Stimulated activated CD8-positive, alpha-beta memory T cell treated with anti-CD3 and anti-CD28 coated beads, Interleukin-12 subunit alpha, Interleukin-12 subunit beta, amount 100 ng/mL, for 1 hour (primary cell): ENCODE results near the gene CHN2.

ENCODE experiments used
- DNase-seq: peaks from one replicate; pipeline ENCODE4 v3.0.0-alpha.2; 2020; ENCODE audit warnings: low read depth

CHN2 gene

GRCh38 chr7:29401769-29402168 lies 207.2 kb downstream of the CHN2 start:
- no peak for DNase-seq

- no peak for DNase-seq
Observed at GRCh38 chr7:29405891-29406290, 211.3 kb downstream of the CHN2 start.

- DNase-seq, result no peak
Observed at GRCh38 chr7:29406366-29406765, 211.8 kb downstream of the CHN2 start.

GRCh38 chr7:29408841-29409243 lies 214.3 kb downstream of the CHN2 start:
- peak; percentile 33 for DNase-seq

GRCh38 chr7:29410996-29411395 lies 216.4 kb downstream of the CHN2 start:
- no peak for DNase-seq

- no peak for DNase-seq
Observed at GRCh38 chr7:29412912-29413311, 218.3 kb downstream of the CHN2 start.

- DNase-seq, result no peak
Observed at GRCh38 chr7:29413626-29414136, 219.1 kb downstream of the CHN2 start.

- DNase-seq, result no peak
Observed at GRCh38 chr7:29414216-29414615, 219.6 kb downstream of the CHN2 start.

GRCh38 chr7:29415215-29415614 lies 220.6 kb downstream of the CHN2 start:
- no peak for DNase-seq

- no peak for DNase-seq
Observed at GRCh38 chr7:29416276-29416937, 221.8 kb downstream of the CHN2 start.

GRCh38 chr7:29416938-29417305 lies 222.3 kb downstream of the CHN2 start:
- DNase-seq, result no peak

GRCh38 chr7:29418056-29418455 lies 223.5 kb downstream of the CHN2 start:
- no peak for DNase-seq

GRCh38 chr7:29418651-29419050 lies 224.1 kb downstream of the CHN2 start:
- DNase-seq, result no peak

- no peak for DNase-seq
Observed at GRCh38 chr7:29420011-29420410, 225.4 kb downstream of the CHN2 start.

GRCh38 chr7:29421010-29421956 lies 226.7 kb downstream of the CHN2 start:
- DNase-seq, result no peak

- no peak for DNase-seq
Observed at GRCh38 chr7:29422829-29423228, 228.3 kb downstream of the CHN2 start.

- no peak for DNase-seq
Observed at GRCh38 chr7:29424295-29424983, 229.9 kb downstream of the CHN2 start.

GRCh38 chr7:29424984-29425309 lies 230.4 kb downstream of the CHN2 start:
- DNase-seq, result no peak

- DNase-seq, result no peak
Observed at GRCh38 chr7:29426587-29426986, 232.0 kb downstream of the CHN2 start.

- DNase-seq, result no peak
Observed at GRCh38 chr7:29429401-29429800, 234.8 kb downstream of the CHN2 start.

- DNase-seq, result no peak
Observed at GRCh38 chr7:29430279-29430949, 235.8 kb downstream of the CHN2 start.

GRCh38 chr7:29431686-29432085 lies 237.1 kb downstream of the CHN2 start:
- DNase-seq, result no peak
